Duodenal mucosa (tissue), 2 donors: ENCODE measurements around the gene FRS3.

Source experiments
- H3K27ac ChIP-seq: one replicate; pipeline ENCODE4 v1.7.0; 2013; ENCODE audit warnings: low read depth, low read length
- H3K27me3 ChIP-seq, 2 donors: one replicate each; pipeline ENCODE4 v1.7.0; 2013; ENCODE audit warnings: low read length in 2 of 2, control low read depth in 1 of 2; ENCODE audit not compliant: insufficient read depth in 2 of 2, control insufficient read depth in 1 of 2
- H3K36me3 ChIP-seq, 2 donors: one replicate each; pipeline ENCODE4 v1.7.0; 2013; ENCODE audit warnings: low read length in 2 of 2, control low read depth in 1 of 2; ENCODE audit not compliant: insufficient read depth in 2 of 2, control insufficient read depth in 1 of 2
- H3K4me1 ChIP-seq, 2 donors: one replicate each; pipeline ENCODE4 v1.7.0; 2013; ENCODE audit warnings: low read length in 2 of 2, control low read depth in 1 of 2; ENCODE audit not compliant: insufficient read depth in 2 of 2, control insufficient read depth in 1 of 2
- H3K4me3 ChIP-seq, 2 donors: one replicate each; pipeline ENCODE4 v1.7.0; 2013; ENCODE audit warnings: low read length in 2 of 2, low read depth in 1 of 2
- H3K9ac ChIP-seq, 2 donors: one replicate each; pipeline ENCODE4 v1.7.0; 2013; ENCODE audit warnings: low read length in 2 of 2, low read depth in 1 of 2
- H3K9me3 ChIP-seq, 2 donors: one replicate each; pipeline ENCODE4 v1.7.0; 2013; ENCODE audit warnings: low read length in 2 of 2, control low read depth in 1 of 2; ENCODE audit not compliant: control insufficient read depth in 1 of 2

FRS3 gene

GRCh38 chr6:41741625-41742490 is 37.8 kb downstream of the FRS3 start:
- Histone ChIP-seq H3K4me3 (peak overlapping the region in 1 of 2 donors; percentile 0), H3K4me1 (peaks cover 16 to 20% of the 10 kb centered on the region in 2 donors), H3K9ac (no peak overlapping the region), H3K27me3 (no peaks in the 10 kb centered on the region), H3K9me3 (no peaks in the 10 kb centered on the region), H3K36me3 (no peaks in the 10 kb centered on the region), H3K27ac (peak overlapping the region; percentile 27)

GRCh38 chr6:41740366-41741162 is 39.1 kb downstream of the FRS3 start:
- peaks cover 22 to 24% of the 10 kb centered on the region in 2 donors for H3K4me1 ChIP-seq
- no peaks in the 10 kb centered on the region for H3K36me3 ChIP-seq
- no peak overlapping the region for H3K9ac ChIP-seq
- H3K27ac ChIP-seq: no peak overlapping the region
- H3K9me3 ChIP-seq: no peaks in the 10 kb centered on the region
- no peaks in the 10 kb centered on the region for H3K27me3 ChIP-seq
- no peak overlapping the region for H3K4me3 ChIP-seq

GRCh38 chr6:41739041-41739440 is 40.7 kb downstream of the FRS3 start:
- peaks cover 22 to 25% of the 10 kb centered on the region in 2 donors for H3K4me1 ChIP-seq
- no peak overlapping the region for H3K27ac ChIP-seq
- H3K9me3 ChIP-seq: no peaks in the 10 kb centered on the region
- H3K4me3 ChIP-seq: no peak overlapping the region
- no peaks in the 10 kb centered on the region for H3K27me3 ChIP-seq
- no peaks in the 10 kb centered on the region for H3K36me3 ChIP-seq
- H3K9ac ChIP-seq: no peak overlapping the region

GRCh38 chr6:41737591-41738130 is 42.0 kb downstream of the FRS3 start:
- Histone ChIP-seq H3K27ac (no peak overlapping the region), H3K36me3 (no peaks in the 10 kb centered on the region), H3K4me3 (no peak overlapping the region), H3K4me1 (peaks cover 34 to 38% of the 10 kb centered on the region in 2 donors), H3K27me3 (no peaks in the 10 kb centered on the region), H3K9ac (no peak overlapping the region), H3K9me3 (no peaks in the 10 kb centered on the region)

- Histone ChIP-seq H3K36me3 (no peaks in the 10 kb centered on the region), H3K9me3 (no peaks in the 10 kb centered on the region), H3K4me1 (peaks cover 33 to 39% of the 10 kb centered on the region in 2 donors), H3K27me3 (no peaks in the 10 kb centered on the region), H3K27ac (no peak overlapping the region), H3K4me3 (no peak overlapping the region), H3K9ac (no peak overlapping the region)
Observed at GRCh38 chr6:41736800-41737555, 42.7 kb downstream of the FRS3 start.

GRCh38 chr6:41736186-41736733 is 43.4 kb downstream of the FRS3 start:
- Histone ChIP-seq H3K4me1 (peaks cover 29 to 37% of the 10 kb centered on the region in 2 donors), H3K27ac (no peak overlapping the region), H3K36me3 (no peaks in the 10 kb centered on the region), H3K9me3 (no peaks in the 10 kb centered on the region), H3K4me3 (no peak overlapping the region), H3K9ac (no peak overlapping the region), H3K27me3 (no peaks in the 10 kb centered on the region)

- H3K4me3 ChIP-seq: peak within 1 kb of the TSS; percentile 74 to 79
- peaks cover 31 to 37% of the 10 kb centered on the region in 2 donors for H3K4me1 ChIP-seq
- H3K9me3 ChIP-seq: no peaks in the 10 kb centered on the region
- H3K36me3 ChIP-seq: no peaks in the 10 kb centered on the region
- no peaks in the 10 kb centered on the region for H3K27me3 ChIP-seq
- peak within 1 kb of the TSS; percentile 90 for H3K27ac ChIP-seq
- peak within 1 kb of the TSS; percentile 33 to 63 for H3K9ac ChIP-seq
Observed at GRCh38 chr6:41735427-41736185, 44.1 kb downstream of the FRS3 start, which contains the start of gene TFEB. TFEB (minus strand) TSS chr6:41735608; CDS start chr6:41691213, 44,395 bp downstream.

GRCh38 chr6:41734666-41735426 is 44.9 kb downstream of the FRS3 start:
- peak overlapping the region; percentile 74 to 79 for H3K4me3 ChIP-seq
- peak overlapping the region; percentile 33 to 63 for H3K9ac ChIP-seq
- peaks cover 35 to 40% of the 10 kb centered on the region in 2 donors for H3K4me1 ChIP-seq
- H3K9me3 ChIP-seq: no peaks in the 10 kb centered on the region
- H3K36me3 ChIP-seq: no peaks in the 10 kb centered on the region
- H3K27ac ChIP-seq: peak overlapping the region; percentile 90
- no peaks in the 10 kb centered on the region for H3K27me3 ChIP-seq
